GM19397 (cell line): ENCODE measurements around the gene PARK7.

Experiments used
- ATAC-seq: cut with Tn5 transposase; IDR thresholded peaks from one replicate; pipeline ENCODE4 v1.9.1; 2021; ENCODE audit warnings: mild to moderate bottlenecking, moderate library complexity; ENCODE audit not compliant: unreplicated experiment

The PARK7 gene

DNA sequence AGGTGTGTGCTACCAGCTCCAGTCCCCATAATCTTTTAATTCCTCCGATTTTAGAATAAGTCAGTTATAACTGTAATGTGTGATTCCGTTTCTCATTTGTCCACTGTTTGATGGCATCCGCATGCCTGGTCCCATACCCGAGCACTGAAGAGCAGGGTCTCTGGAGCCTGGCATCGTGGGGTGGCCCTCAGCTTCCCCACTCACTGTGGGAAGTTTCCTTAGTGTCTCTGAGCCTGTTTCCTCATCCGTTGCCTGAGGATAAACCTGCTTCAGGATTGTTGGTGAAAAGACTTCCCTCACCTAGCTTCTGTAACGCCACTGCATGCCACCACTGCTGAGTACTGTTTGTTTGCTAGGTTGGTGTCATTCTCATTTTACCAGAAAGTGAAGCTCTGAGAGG is 19.5 kb downstream of the PARK7 start:
- ATAC-seq, result no peak

DNA sequence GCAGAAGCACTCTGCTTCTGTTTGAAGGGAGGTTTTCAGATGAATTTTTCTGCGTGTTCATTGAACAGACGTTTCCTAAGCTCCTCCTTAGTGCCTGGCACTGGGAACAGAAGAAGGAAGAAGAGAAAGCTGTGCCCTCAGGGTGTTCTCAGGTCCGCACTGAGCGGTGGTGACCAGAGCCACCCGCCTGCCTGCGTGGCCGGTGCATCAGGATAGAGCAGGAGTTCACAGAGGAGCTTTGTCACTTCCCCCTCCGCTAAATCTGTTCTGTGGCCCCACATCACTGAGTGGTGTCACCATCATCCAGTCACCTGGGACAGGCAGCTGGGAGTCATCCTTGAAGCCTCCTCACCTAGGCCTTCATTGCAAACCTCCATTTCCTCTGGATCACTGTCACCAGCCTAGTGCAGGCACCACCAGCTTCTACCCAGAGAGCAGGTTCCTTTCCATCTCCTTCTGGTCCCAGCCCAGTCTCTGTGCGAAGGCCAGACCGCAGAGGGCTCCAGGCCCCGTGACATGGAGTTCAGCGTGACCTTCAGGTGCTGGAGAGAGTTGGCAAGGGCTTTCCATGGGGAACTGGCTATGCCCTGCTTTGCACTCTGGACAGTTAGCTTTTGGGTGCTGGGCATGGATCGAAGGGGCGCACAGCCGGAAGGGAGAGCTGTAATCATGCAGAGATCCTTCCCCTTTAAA is 21.7 kb downstream of the PARK7 start:
- ATAC-seq, result no peak

DNA sequence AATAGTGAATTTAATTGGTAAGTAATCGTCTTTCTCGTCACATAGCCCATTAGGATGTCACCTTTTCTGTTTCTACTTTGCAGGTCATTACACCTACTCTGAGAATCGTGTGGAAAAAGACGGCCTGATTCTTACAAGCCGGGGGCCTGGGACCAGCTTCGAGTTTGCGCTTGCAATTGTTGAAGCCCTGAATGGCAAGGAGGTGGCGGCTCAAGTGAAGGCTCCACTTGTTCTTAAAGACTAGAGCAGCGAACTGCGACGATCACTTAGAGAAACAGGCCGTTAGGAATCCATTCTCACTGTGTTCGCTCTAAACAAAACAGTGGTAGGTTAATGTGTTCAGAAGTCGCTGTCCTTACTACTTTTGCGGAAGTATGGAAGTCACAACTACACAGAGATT is 23.3 kb downstream of the PARK7 start:
- ATAC-seq, result no peak

DNA sequence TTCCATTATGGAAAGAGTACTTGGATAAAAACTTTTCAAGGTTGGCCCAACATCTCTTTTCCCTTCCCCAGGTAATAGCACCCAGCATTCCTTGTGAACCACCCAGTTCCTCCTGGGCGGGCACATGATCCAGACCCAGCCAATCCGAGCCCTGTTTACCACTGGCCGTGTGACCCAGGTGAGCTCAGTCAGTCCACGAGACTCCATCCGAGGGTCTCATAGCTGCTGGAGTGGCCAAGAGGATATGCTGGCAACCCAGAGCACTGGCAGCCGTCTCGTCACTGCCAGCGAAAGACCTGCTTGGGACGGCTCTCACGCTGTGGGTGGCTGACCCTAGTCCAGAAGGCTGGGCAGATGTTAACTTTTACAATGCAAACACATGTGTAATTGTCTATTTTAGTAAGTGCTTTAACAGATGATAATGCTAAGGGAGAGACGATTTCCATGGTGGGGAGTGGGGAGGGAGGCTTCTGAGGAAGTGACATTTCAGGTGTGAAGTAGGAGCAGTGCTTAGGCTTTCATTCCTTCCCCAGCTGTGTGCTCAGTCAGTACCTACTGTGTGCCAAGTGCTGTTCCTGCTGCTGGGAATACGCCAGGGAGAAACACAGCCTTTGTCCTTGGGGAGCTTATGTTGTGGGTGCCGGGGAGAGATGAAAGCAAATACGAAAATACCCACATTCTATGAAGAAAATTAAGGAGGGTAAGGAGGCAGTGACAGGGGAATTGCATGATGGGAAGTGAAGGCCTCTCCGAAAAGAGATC is 24.5 kb downstream of the PARK7 start:
- ATAC-seq, result no peak

DNA sequence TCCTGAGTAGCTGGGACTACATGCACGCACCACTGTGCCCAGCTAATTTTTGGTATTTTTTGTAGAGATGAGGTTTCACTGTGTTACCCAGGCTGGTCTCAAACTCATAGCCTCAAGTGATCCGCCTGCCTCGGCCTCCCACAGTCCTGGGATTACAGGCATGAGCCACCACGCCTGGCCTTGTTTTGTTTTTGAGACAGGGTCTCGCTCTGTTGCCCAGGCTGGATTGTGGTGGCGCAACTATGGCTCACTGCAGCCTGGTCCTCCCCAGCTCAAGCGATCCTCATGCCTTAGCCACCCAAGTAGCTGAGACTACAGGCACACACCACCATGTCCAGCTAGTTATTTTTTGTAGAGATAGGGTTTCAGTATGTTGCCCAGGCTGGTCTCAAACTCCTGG is 26.0 kb downstream of the PARK7 start:
- no peak for ATAC-seq

DNA sequence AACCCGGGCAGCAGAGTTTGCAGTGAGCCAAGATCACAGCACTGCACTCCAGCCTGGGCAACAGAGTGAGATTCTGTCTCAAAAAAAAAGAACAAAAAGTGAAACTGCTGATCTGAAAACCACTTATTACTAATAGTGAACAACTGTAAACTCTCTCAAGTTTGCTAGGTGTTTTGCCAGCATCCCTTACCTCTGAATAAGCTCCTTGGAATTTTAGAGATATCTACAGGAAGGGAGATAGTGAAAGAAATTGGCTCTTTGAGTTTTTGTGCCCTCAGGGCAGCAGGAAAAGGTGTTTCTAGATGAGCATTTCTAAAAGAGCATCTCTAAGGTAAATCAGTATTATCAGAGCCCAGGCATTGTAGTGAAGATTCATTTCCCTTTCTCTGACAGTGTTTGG is 27.1 kb downstream of the PARK7 start:
- ATAC-seq, result no peak

DNA sequence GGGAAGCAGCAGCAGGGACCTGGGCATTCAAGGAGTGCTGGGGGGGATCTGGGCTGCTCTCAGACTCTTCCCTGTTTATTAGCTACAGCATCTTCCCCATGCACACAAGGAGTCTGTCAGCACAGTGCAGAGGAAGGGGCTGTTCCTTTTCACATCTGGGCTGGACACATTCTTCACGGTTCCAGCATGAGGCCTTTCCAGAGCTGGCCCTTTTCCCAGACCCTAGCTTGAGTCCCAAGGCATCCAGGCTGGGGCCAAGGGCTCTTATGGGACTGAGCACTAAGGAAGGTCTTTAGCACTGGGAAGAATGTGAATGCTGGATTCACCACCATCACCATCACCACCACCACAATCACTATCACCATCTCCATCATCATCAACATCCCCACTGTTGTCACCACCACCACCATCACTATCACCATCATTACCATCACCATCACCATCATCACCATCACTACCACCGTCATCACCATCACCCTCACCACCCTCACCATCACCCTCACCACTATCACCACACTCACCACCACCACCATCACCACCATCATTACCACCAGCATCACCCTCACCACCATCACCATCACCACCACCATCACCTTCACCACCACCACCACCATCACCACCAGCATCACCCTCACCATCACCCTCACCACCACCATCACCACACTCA is 28.4 kb downstream of the PARK7 start:
- ATAC-seq, result no peak

DNA sequence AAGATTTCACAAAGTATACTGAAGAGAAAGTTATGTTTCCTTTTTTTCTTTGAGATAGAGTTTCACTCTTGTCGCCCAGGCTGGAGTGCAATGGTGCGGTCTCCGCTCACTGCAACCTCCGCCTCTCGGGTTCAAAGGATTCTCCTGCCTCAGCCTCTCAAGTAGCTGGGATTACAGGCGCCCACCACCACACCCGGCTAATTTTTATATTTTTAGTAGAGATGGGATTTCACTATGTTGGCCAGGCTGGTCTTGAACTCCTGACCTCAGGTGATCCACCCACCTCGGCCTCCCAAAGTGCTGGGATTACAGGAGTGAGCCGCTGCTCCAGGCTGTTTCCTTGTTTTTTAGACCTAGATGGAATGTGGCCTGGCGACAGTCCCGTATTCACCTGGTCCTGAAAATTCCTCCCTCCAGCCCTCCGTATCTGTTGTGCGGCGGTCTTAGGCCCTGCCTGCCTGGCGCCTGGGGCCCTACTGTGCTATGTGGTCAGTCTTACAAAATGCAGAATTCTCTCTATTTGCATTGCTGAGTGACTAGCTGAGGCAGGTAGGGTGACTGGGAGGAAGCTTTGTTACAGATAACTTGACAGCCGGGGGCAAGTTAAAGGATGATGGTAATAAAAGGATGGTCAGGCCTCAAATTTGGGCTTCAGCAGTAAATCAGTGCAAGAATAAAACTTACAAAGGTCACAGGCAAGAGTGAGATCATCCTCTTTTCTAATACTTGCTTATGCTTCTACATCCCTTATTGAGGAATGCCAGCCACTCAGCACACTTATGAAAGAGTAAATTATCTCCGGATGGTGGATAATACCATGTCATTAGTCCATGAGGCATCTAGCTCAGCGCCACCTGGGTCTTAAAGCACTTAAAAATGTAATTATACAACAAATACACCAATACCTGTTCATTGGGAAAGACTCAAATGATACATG is 30.3 kb downstream of the PARK7 start:
- ATAC-seq, result no peak

DNA sequence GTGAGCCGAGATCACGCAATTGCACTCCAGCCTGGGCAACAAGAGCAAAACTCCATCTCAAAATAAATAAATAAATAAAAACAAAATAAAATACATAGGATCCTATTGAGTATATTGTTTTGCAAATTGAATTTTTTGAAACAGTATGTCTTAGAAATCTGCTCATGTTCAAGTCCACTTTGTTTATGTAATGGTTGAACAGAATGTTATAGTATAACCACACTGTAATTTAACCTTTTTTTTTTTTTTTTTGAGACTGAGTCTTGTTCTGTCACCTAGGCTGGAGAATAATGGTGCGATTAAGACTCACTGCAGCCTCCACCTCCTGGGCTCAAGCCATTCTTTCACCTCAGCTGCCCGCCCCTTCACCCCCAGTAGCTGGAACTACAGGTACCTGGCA is 31.4 kb downstream of the PARK7 start:
- ATAC-seq, result no peak

DNA sequence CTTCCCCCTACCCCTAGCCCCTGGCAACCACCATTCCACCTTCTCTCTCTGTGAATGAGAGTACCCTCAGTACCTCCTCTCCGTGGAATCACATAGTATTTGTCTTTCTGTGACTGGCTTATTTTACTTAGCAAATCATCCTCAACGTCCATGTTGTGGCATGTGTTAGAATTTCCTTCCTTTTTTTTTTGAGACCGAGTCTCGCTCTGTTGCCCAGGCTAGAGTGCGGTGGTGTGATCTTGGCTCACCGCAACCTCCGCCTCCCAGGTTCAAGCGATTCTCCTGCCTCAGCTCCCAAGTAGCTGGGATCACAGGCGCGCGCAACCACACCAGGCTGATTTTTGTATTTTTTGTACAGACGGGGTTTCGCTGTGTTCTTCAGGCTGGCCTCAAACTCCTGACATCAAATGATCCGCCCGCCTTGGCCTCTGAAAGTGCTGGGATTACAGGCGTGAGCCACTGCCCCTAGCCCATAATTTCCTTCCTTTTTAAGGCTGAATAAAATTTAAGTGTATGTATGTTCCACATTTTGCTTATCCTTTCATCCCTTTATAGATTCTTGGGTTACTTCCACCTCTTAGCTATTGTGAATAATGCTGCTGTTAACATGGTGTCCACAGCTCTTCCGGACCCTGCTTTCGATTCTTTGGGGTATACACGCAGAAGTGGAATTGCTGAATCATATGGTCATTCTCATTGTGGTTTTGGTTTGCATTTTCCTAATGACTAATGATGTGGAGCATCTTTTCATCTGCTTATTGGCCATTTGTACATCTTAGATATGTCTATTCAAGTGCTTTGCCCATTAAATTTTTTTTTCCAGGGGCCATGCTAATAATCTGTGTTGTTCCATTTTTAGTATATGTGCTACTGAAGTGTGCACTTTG is 32.3 kb downstream of the PARK7 start:
- ATAC-seq, result no peak

DNA sequence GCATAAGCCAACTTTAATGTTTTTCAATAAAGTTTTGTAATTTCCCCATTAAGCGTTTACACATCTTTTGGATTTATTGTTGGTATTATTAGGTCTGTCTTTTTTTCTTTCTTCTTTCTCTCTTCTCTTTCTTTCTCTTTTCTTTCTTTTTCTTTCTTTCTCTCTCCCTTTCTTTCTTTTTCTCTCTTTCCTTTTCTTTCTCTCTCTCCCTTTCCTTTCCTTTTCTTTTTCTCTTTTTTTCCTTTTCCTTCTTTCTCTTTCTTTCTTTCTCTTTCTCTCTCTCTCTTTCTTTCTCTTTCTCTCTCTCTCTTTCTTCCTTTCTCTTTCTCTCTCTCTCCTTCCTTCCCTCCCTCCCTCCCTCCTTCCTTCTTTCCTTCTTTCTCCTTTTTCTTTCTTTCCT is 33.3 kb downstream of the PARK7 start:
- no peak for ATAC-seq

DNA sequence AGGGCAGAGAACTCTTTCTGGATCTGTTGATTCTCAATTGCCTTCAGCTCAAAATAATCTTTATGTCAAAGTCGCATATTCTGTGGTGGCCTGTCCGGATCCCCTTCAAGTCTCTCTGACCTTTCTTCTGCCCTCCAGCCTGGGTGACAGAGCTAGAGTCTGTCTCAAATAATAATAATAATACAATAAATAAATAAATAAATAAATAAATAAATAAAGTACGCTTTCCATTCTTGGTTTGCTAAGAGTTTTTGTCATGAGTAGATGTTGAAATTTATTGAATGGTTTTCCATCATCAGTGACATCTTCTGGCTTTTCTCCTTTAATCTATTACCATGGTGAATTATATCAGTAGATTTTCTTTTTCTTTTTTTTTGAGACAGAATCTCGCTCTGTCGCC is 33.9 kb downstream of the PARK7 start:
- ATAC-seq, result no peak

DNA sequence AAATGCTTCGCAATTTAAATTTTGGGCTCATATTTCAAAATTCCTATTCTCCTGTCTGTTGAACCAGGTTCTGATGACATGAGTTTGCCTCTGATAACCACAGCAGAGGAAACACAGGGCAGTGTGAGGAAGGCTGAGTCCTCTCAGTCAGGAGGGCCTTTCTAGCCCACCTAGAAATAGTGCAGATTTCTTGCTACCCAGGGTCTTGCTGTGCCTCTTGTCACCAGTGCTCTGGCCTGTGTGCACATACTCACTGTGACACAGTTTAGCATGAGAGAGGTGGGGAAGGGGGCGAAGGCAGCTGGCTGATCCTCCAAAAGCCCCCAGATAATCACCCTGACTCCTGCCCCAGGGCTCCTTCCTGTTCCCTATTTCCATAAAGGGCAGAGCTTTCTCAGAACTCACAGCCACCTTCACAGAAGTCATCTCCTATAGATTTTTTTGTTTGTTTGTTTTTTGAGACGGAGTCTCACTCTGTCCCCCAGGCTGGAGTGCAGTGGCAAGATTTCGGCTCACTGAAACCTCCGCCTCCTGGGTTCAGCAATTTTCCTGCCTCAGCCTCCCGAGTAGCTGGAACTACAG is 40.9 kb downstream of the PARK7 start:
- no peak for ATAC-seq

DNA sequence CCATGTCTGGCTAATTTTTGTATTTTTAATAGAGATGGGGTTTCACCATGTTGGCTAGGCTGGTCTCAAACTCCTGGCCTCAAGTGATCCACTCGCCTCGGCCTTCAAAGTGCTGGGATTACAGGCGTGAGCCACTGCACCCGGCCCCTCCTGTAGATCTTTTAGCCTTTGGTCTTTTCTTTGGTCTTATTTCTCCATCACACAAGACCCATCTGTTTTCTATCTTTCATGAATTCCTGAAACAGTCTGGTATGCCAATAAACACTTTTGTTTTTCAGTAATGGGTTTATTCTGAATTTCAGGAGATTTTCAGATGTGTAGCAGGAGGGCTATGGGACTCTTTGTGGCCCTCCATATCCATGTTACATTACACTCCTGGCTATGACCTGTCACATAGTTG is 41.4 kb downstream of the PARK7 start:
- no peak for ATAC-seq

DNA sequence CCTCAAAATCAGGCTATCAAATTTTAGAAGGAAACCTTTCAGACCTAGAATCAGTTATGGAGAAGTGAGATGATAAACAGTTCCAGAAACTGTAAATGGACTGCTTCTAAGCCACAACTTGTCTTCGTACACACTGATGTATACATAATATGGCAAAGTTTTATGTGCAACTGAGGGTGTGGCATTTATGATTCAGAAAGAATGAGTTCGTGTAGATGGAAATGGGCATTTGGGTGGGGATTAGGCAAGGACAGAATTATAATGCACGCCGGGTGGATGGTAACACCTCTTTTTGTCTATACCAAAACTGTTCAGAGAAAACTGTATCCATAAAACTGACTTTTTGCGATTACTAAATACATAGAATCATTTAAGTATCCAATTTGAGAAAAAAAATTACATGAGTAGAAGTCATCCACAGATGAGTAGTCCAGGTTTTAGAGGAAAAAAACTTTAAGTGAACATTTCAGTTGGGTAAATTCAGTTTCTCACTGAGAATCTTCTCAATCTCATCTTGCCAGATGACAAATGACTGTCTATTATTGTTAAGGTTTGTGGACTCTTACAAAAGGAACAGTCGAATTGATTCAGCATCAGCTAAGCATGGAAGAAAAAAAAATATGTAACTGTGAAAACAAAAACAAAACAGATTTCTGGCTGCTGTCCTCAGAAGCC is 42.1 kb downstream of the PARK7 start:
- no peak for ATAC-seq

DNA sequence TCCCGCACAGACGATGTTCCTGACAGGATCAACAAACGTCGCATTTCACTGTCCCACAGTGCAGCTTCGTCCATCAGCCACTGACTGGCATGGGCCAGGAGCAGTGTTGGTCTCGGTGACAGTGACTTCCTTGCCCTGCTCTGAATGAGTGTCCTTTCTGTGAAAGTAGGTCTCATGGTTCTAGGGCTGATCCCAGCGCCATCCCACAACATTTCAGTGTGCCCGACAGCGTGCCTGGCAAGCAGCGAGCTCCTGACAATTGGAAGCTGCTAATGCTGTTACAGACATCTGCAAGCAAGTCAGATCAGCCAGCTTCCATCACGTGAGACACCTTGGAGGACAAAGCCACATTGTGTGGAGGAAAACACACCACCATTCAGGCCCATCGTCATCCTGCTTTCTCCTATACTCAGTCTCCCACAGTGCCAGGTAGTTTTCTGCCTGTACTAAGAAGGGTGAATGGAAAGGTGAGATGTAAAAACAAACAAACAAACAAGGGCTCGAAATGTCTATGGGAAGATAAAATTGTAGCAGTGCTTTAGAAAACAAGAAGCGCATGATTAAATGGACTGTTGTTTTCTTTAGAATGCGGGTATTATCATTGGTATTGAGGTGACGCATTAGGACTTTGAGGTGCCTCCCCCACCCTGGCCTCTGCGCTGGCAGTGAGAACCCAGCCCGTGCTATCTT is 42.7 kb downstream of the PARK7 start:
- no peak for ATAC-seq

DNA sequence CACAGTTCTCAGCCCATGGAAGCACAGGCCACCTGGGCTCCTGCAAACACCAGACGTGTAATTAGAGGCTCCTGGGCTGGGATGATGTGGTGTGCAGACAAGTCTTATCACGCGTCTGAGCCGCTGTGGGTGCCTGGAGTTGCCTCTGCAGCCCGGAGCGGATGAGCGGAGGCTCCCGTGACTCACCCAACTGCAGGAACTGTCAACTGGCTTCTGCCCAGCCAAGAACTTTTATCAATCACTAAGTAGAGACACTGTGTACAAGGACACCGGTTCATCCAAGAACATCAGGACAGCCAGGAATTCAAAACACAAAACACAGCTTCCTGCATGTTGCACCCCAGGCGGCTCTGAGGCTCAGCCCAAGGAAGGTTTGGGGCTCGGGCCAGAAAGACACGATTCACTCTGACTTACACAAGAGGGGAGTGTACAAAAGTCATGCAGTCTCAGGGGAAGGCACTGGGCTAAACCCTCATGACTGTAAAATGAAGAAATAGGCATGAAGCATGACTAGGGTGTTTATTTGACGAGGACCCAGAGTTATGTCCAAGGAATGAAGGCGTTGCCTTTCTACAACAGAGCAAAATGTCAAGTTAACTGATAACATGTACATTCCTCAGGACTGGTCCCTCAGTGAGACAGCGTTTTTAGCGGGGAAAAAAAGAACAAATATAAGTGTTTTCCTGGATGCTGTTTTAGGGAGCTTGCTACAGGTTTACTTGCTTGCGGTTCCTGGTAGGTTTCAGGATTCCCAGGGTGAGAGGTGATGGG is 43.5 kb downstream of the PARK7 start:
- no peak for ATAC-seq
